H9 (cell line): ENCODE measurements around the gene FNDC3B. TPM values are rescaled to one million over a fixed set of nuclear protein-coding genes. Genes with fewer than 3 reads are reported as not detected.

Source experiments
- DNase-seq: peaks from one replicate; pipeline ENCODE4 v3.0.0-alpha.2; 2017
- H2AFZ ChIP-seq: one replicate; pipeline ENCODE4 v1.6.1; 2013; ENCODE audit warnings: mild to moderate bottlenecking, low read length, control low read depth, moderate library complexity
- H2AK5ac ChIP-seq: 2 replicates; pipeline ENCODE4 v1.6.1; 2013; ENCODE audit warnings: low read length, control low read depth, mixed read lengths; ENCODE audit not compliant: insufficient read length
- H2BK120ac ChIP-seq: one replicate; pipeline ENCODE4 v1.6.1; 2013; ENCODE audit warnings: low read depth, mild to moderate bottlenecking, low read length, control low read depth, inconsistent platforms; ENCODE audit not compliant: poor library complexity, severe bottlenecking
- H2BK12ac ChIP-seq: 2 replicates; pipeline ENCODE4 v1.6.1; 2013; ENCODE audit warnings: low read length, control low read depth, mixed read lengths, low read depth; ENCODE audit not compliant: insufficient read length
- H2BK15ac ChIP-seq: 2 replicates; pipeline ENCODE4 v1.6.1; 2013; ENCODE audit warnings: low read depth, low read length, control low read depth
- H2BK20ac ChIP-seq: one replicate; pipeline ENCODE4 v1.6.1; 2013; ENCODE audit warnings: low read depth, mild to moderate bottlenecking, low read length, control low read depth, inconsistent platforms; ENCODE audit not compliant: poor library complexity, severe bottlenecking
- H2BK5ac ChIP-seq: 2 replicates; pipeline ENCODE4 v1.6.1; 2013; ENCODE audit warnings: low read length, control low read depth, mixed read lengths; ENCODE audit not compliant: insufficient read length
- H3K14ac ChIP-seq: 2 replicates; pipeline ENCODE4 v1.6.1; 2013; ENCODE audit warnings: low read length, control low read depth; ENCODE audit not compliant: insufficient read depth
- H3K18ac ChIP-seq: 2 replicates; pipeline ENCODE4 v1.6.1; 2013; ENCODE audit warnings: low read depth, mild to moderate bottlenecking, mixed read lengths, low read length, control low read depth; ENCODE audit not compliant: insufficient read length
- H3K23ac ChIP-seq: 2 replicates; pipeline ENCODE4 v1.6.1; 2013; ENCODE audit warnings: low read length, control low read depth, mixed read lengths, low read depth; ENCODE audit not compliant: insufficient read length
- H3K23me2 ChIP-seq: 2 replicates; pipeline ENCODE4 v1.6.1; 2013; ENCODE audit warnings: low read depth, mild to moderate bottlenecking, mixed read lengths, low read length, control low read depth; ENCODE audit not compliant: insufficient read length, poor library complexity, severe bottlenecking
- H3K27ac ChIP-seq: 2 replicates; pipeline ENCODE4 v1.5.1; 2013; ENCODE audit warnings: low read length, control low read depth, mixed read lengths, low read depth; ENCODE audit not compliant: insufficient read length
- H3K27me3 ChIP-seq: 2 replicates; pipeline ENCODE4 v1.6.1; 2013; ENCODE audit warnings: low read length, control low read depth, inconsistent platforms; ENCODE audit not compliant: insufficient read depth
- H3K4ac ChIP-seq: 2 replicates; pipeline ENCODE4 v1.6.1; 2013; ENCODE audit warnings: low read depth, mild to moderate bottlenecking, control low read depth, inconsistent platforms, low read length, moderate library complexity
- H3K4me1 ChIP-seq: 2 replicates; pipeline ENCODE4 v1.6.1; 2013; ENCODE audit warnings: low read length, control low read depth, inconsistent platforms; ENCODE audit not compliant: insufficient read depth
- H3K4me2 ChIP-seq: 2 replicates; pipeline ENCODE4 v1.6.1; 2013; ENCODE audit warnings: low read length, control low read depth, mixed read lengths; ENCODE audit not compliant: insufficient read length, insufficient read depth
- H3K56ac ChIP-seq: 2 replicates; pipeline ENCODE4 v1.6.1; 2013; ENCODE audit warnings: low read depth, mild to moderate bottlenecking, mixed read lengths, low read length, control low read depth; ENCODE audit not compliant: insufficient read length
- H3K79me1 ChIP-seq: 2 replicates; pipeline ENCODE4 v1.6.1; 2013; ENCODE audit warnings: low read depth, mild to moderate bottlenecking, moderate library complexity, low read length, control low read depth, inconsistent platforms; ENCODE audit not compliant: insufficient read depth, poor library complexity, severe bottlenecking
- H3K79me2 ChIP-seq: 2 replicates; pipeline ENCODE4 v1.6.1; 2013; ENCODE audit warnings: low read length, control low read depth, inconsistent platforms; ENCODE audit not compliant: insufficient read depth
- H3K9ac ChIP-seq: 2 replicates; pipeline ENCODE4 v1.6.1; 2013; ENCODE audit warnings: low read length, control low read depth, mixed read lengths; ENCODE audit not compliant: insufficient read length; ENCODE audit errors: extremely low read depth
- H3K9me3 ChIP-seq: one replicate; pipeline ENCODE4 v1.6.1; 2013; ENCODE audit warnings: low read depth, low read length, inconsistent platforms; ENCODE audit not compliant: control insufficient read depth
- H3T11ph ChIP-seq: one replicate; pipeline ENCODE4 v1.6.1; 2013; ENCODE audit warnings: mild to moderate bottlenecking, low read length, control low read depth, inconsistent platforms
- H4K20me1 ChIP-seq: one replicate; pipeline ENCODE4 v1.6.1; 2013; ENCODE audit not compliant: control insufficient read depth, insufficient read length, insufficient read depth
- H4K5ac ChIP-seq: 2 replicates; pipeline ENCODE4 v1.6.1; 2013; ENCODE audit warnings: low read depth, mild to moderate bottlenecking, mixed read lengths, low read length, control low read depth; ENCODE audit not compliant: insufficient read length
- H4K8ac ChIP-seq: replicated peaks from 2 replicates; pipeline ENCODE4 v1.6.1; 2013; ENCODE audit warnings: low read length, control low read depth, mixed read lengths, low read depth; ENCODE audit not compliant: insufficient read length
- H4K91ac ChIP-seq: 2 replicates; pipeline ENCODE4 v1.6.1; 2013; ENCODE audit warnings: low read depth, mild to moderate bottlenecking, moderate library complexity, mixed read lengths, low read length, control low read depth; ENCODE audit not compliant: insufficient read length
- H3K27ac Mint-ChIP-seq, 3 experiments: 2 replicates in 2 of 3; 3 replicates in 1 of 3; pipeline ENCODE4 v1.8.0; 2020 to 2021; ENCODE audit warnings: mixed read lengths in 3 of 3, mild to moderate bottlenecking in 1 of 3, moderate library complexity in 1 of 3
- H3K27me3 Mint-ChIP-seq: 2 replicates; pipeline ENCODE4 v1.8.0; 2021; ENCODE audit warnings: low read depth, mild to moderate bottlenecking, moderate library complexity, mixed read lengths
- H3K36me3 Mint-ChIP-seq, 3 experiments: 2 replicates in 2 of 3; 3 replicates in 1 of 3; pipeline ENCODE4 v1.8.0; 2020 to 2021; ENCODE audit warnings: low read depth in 3 of 3, mixed read lengths in 3 of 3; ENCODE audit not compliant: insufficient read depth in 1 of 3
- H3K4me1 Mint-ChIP-seq, 2 experiments: 2 replicates each; pipeline ENCODE4 v1.8.0; 2020; ENCODE audit warnings: mixed read lengths in 2 of 2
- H3K4me3 Mint-ChIP-seq, 2 experiments: 2 replicates in 1 of 2; 3 replicates in 1 of 2; pipeline ENCODE4 v1.8.0; 2020 to 2021; ENCODE audit warnings: mild to moderate bottlenecking in 2 of 2, mixed read lengths in 2 of 2, moderate library complexity in 1 of 2
- H3K9me3 Mint-ChIP-seq, 2 experiments: 2 replicates in 1 of 2; 3 replicates in 1 of 2; pipeline ENCODE4 v1.8.0; 2020; ENCODE audit warnings: mild to moderate bottlenecking in 2 of 2, mixed read lengths in 2 of 2, moderate library complexity in 1 of 2
- WGBS: extraction: QIAGEN DNeasy Blood & Tissue Kit; methylation state at CpG from one replicate; pipeline ENCODE4 v1.1.7; 2013; ENCODE audit warnings: missing lambda C conversion rate, low lambda C conversion rate, mixed read lengths; ENCODE audit not compliant: insufficient read length; ENCODE audit errors: extremely low coverage; 5-methylcytosine and 5-hydroxymethylcytosine counted together
- total RNA-seq: library from RNA; stranded (reverse); gene quantifications from 2 replicates; pipeline ENCODE4 v1.2.1, GENCODE V29; 2021
- TF ChIP-seq, protein P1 (sequence below): fragments of 200-600 bp; sonication (generic); conservative IDR thresholded peaks from 3 replicates; pipeline ENCODE4 v1.8.0; 2021; ENCODE audit warnings: antibody characterized with exemption, mild to moderate bottlenecking

Gene FNDC3B
- total RNA-seq, 1 experiment from 2014 or later = 43.8 TPM

DNA sequence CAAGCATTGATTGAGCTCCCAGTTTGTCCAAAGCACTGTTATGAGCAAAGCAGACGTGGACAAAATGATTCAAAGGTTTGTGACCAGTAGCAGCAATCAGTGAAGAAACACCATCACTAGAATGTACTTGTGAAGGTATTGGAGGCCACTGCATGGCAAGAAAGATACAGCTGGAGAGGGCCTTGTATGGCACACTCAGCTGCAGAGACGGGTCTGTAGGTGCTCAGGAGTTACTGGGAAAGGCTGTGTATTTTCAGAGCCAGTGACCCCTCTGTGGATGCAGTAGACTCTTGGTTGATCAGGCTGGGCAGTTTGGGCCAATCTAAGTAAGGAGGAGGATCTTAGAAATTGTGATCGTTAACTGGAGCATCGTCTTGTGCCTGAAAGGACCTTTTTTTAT, 288.9 kb downstream of the FNDC3B start:
- Histone ChIP-seq H3K9me3 (no peaks in the 10 kb centered on the region), H3K79me1 (no peaks in the 10 kb centered on the region), H4K20me1 (no peaks in the 10 kb centered on the region), H3K18ac (no peak overlapping the region), H2BK20ac (no peak overlapping the region), H2AK5ac (no peak overlapping the region), H3K4me2 (no peak overlapping the region), H3K23me2 (no peaks in the 10 kb centered on the region), H3K14ac (no peak overlapping the region), H3K4ac (no peak overlapping the region), H3K4me1 (no peaks in the 10 kb centered on the region), H3K27ac (no peak overlapping the region), H4K91ac (no peak overlapping the region), H3K56ac (no peak overlapping the region), H2BK120ac (no peak overlapping the region), H3T11ph (no peak overlapping the region), H3K23ac (no peak overlapping the region), H3K27me3 (no peaks in the 10 kb centered on the region), H4K5ac (no peak overlapping the region), H2BK12ac (no peak overlapping the region), H2AFZ (no peak overlapping the region), H4K8ac (no peak overlapping the region), H2BK5ac (no peak overlapping the region), H3K9ac (no peak overlapping the region), H2BK15ac (no peak overlapping the region), H3K79me2 (no peaks in the 10 kb centered on the region)
- H3K4me3 Mint-ChIP-seq = no peak overlapping the region
- peaks cover 24 to 49% (median 46%) of the 10 kb centered on the region in 3 experiments for H3K36me3 Mint-ChIP-seq
- H3K27me3 Mint-ChIP-seq = no peaks in the 10 kb centered on the region; the same call in 1 of the 2 replicates
- peaks cover 2% of the 10 kb centered on the region in 2 experiments; a peak in 2 of 4 replicates for H3K4me1 Mint-ChIP-seq
- DNase-seq = no peak
- TF ChIP-seq, protein P1, sequence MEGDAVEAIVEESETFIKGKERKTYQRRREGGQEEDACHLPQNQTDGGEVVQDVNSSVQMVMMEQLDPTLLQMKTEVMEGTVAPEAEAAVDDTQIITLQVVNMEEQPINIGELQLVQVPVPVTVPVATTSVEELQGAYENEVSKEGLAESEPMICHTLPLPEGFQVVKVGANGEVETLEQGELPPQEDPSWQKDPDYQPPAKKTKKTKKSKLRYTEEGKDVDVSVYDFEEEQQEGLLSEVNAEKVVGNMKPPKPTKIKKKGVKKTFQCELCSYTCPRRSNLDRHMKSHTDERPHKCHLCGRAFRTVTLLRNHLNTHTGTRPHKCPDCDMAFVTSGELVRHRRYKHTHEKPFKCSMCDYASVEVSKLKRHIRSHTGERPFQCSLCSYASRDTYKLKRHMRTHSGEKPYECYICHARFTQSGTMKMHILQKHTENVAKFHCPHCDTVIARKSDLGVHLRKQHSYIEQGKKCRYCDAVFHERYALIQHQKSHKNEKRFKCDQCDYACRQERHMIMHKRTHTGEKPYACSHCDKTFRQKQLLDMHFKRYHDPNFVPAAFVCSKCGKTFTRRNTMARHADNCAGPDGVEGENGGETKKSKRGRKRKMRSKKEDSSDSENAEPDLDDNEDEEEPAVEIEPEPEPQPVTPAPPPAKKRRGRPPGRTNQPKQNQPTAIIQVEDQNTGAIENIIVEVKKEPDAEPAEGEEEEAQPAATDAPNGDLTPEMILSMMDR = no peak
- WGBS = no CpG with 5 or more reads among the region's 4 CpGs
- no peaks in the 10 kb centered on the region for H3K9me3 Mint-ChIP-seq
- peak overlapping the region; percentile 25 to 91 (median 81); a peak in 3 of 7 replicates for H3K27ac Mint-ChIP-seq
